Breast epithelium (tissue), 4 donors: ENCODE results near the gene TXNRD2. TPM values are rescaled to one million over a fixed set of nuclear protein-coding genes. Genes with fewer than 3 reads are reported as not detected.

Experiments used
- DNase-seq, 2 donors: peaks; one replicate each; pipeline ENCODE4 v3.0.0-alpha.2; 2019; ENCODE audit warnings: low spot score in 2 of 2
- H3K27ac ChIP-seq, 2 donors: fragments of 200-600 bp; sonication (generic) in 1 of 2; one replicate each; pipeline ENCODE4 v1.5.1; 2016 to 2019; ENCODE audit warnings: mild to moderate bottlenecking in 1 of 2
- H3K27me3 ChIP-seq, 2 donors: fragments of 200-600 bp; sonication (generic) in 1 of 2; one replicate each; pipeline versions ENCODE4 v1.5.1 to v1.6.0; 2017 to 2019; ENCODE audit warnings: control low read depth in 1 of 2, mild to moderate bottlenecking in 1 of 2
- H3K36me3 ChIP-seq: fragments of 200-600 bp; one replicate; pipeline ENCODE4 v1.5.1; 2019
- H3K4me1 ChIP-seq, 2 donors: fragments of 200-600 bp; sonication (generic); one replicate each; pipeline ENCODE4 v1.5.1; 2016 to 2019; ENCODE audit warnings: control low read depth in 1 of 2
- H3K4me3 ChIP-seq, 3 donors: fragments of 200-600 bp; sonication (generic); 1 replicate in 2 of 3; 2 replicates in 1 of 3; pipeline ENCODE4 v1.5.1; 2016 to 2019; ENCODE audit warnings: mild to moderate bottlenecking in 3 of 3, moderate library complexity in 2 of 3
- H3K9me3 ChIP-seq, 2 donors: fragments of 200-600 bp; sonication (generic) in 1 of 2; one replicate each; pipeline ENCODE4 v1.5.1; 2016 to 2019; ENCODE audit warnings: control low read depth in 1 of 2
- POLR2A ChIP-seq: fragments of 450-650 bp; IDR thresholded peaks from one replicate; pipeline ENCODE4 v1.6.1; 2016; ENCODE audit warnings: antibody characterized with exemption, mild to moderate bottlenecking, moderate library complexity
- POLR2AphosphoS5 ChIP-seq, 3 donors: sonication (generic); formaldehyde crosslinking; IDR thresholded peaks; one replicate each; pipeline ENCODE4 v1.6.1; 2017; ENCODE audit warnings: antibody characterized with exemption in 3 of 3
- intact Hi-C: fragments of 100-400 bp; cut with DNase I; formaldehyde crosslinking; loops from one replicate; pipeline ENCODE4 v1.15.1; 2023; ENCODE audit warnings: low total_unique reads
- total RNA-seq, 3 donors: library from RNA; depleted of rRNA; stranded (reverse); fragments of >200 nt; gene quantifications; one replicate each; pipeline ENCODE4 v1.1.0, GENCODE V29; 2016
- TF ChIP-seq, protein P1 (sequence below), 3 donors: fragments of 450-650 bp; IDR thresholded peaks; one replicate each; pipeline ENCODE4 v1.5.1; 2016 to 2017; ENCODE audit warnings: antibody characterized with exemption in 3 of 3, mild to moderate bottlenecking in 3 of 3, moderate library complexity in 3 of 3

The TXNRD2 gene
- total RNA-seq, 3 donors from 2014 or later, result 13.8 to 22.8 (median 20.6) TPM

GRCh38 chr22:19932367-19933206 lies 9.0 kb downstream of the TXNRD2 start:
- Histone ChIP-seq H3K9me3 (no peaks in the 10 kb centered on the region), H3K4me3 (no peak overlapping the region), H3K4me1 (no peaks in the 10 kb centered on the region), H3K27ac (no peak overlapping the region), H3K36me3 (no peaks in the 10 kb centered on the region), H3K27me3 (no peaks in the 10 kb centered on the region)
- no peak for TF ChIP-seq POLR2AphosphoS5 (IDR thresholded peaks at IDR 0.05)
- TF ChIP-seq POLR2A, result no peak
- TF ChIP-seq, protein P1, sequence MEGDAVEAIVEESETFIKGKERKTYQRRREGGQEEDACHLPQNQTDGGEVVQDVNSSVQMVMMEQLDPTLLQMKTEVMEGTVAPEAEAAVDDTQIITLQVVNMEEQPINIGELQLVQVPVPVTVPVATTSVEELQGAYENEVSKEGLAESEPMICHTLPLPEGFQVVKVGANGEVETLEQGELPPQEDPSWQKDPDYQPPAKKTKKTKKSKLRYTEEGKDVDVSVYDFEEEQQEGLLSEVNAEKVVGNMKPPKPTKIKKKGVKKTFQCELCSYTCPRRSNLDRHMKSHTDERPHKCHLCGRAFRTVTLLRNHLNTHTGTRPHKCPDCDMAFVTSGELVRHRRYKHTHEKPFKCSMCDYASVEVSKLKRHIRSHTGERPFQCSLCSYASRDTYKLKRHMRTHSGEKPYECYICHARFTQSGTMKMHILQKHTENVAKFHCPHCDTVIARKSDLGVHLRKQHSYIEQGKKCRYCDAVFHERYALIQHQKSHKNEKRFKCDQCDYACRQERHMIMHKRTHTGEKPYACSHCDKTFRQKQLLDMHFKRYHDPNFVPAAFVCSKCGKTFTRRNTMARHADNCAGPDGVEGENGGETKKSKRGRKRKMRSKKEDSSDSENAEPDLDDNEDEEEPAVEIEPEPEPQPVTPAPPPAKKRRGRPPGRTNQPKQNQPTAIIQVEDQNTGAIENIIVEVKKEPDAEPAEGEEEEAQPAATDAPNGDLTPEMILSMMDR (IDR thresholded peaks at IDR 0.05), result no peak
- no peak for DNase-seq
- intact Hi-C loops, result loop anchor here (1.0 kb wide), 1 partner anchor 36 kb away; no protein-coding TSS in a partner anchor

DNA sequence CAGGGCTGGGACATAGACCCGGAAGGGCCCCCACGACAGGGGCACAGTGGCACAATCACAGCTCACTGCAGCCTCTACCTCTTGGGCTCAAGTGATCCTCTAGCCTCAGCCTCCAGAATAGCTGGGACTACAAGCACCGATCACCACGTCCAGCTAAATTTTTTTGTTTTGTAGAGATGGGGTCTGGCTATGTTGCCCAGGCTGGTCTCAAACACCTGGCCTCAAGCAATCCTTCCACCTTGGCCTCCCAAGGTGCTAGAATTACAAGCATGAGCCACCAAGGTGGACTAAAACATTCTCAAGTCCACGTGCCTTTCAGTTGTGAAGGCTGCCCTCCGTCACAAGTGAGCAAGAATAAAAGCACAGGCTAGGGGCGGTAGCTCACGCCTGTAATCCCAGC lies 10.1 kb downstream of the TXNRD2 start:
- Histone ChIP-seq H3K4me1 (no peaks in the 10 kb centered on the region), H3K27ac (no peak overlapping the region), H3K27me3 (no peaks in the 10 kb centered on the region), H3K9me3 (no peaks in the 10 kb centered on the region), H3K4me3 (no peak overlapping the region), H3K36me3 (no peaks in the 10 kb centered on the region)
- intact Hi-C loops, result loop anchor here (2.0 kb wide), 1 partner anchor 71 kb away; no protein-coding TSS in a partner anchor
- DNase-seq, result no peak
- TF ChIP-seq POLR2AphosphoS5 (IDR thresholded peaks at IDR 0.05), result no peak
- no peak for TF ChIP-seq POLR2A
- TF ChIP-seq, protein P1 (IDR thresholded peaks at IDR 0.05), result no peak

- TF ChIP-seq POLR2A (no peak), POLR2AphosphoS5 (IDR thresholded peaks at IDR 0.05) (no peak)
- TF ChIP-seq, protein P1 (IDR thresholded peaks at IDR 0.05), result no peak
- H3K27me3 ChIP-seq, result no peaks in the 10 kb centered on the region
- no peaks in the 10 kb centered on the region for H3K36me3 ChIP-seq
- intact Hi-C loops, result loop anchor here (2.0 kb wide), 1 partner anchor 70 kb away; no protein-coding TSS in a partner anchor
- H3K4me1 ChIP-seq, result no peaks in the 10 kb centered on the region
- no peak overlapping the region for H3K4me3 ChIP-seq
- DNase-seq, result no peak
- H3K27ac ChIP-seq, result no peak overlapping the region
- H3K9me3 ChIP-seq, result no peaks in the 10 kb centered on the region
These were observed 10.8 kb downstream of the TXNRD2 start for GRCh38 chr22:19930551-19931486.

- TF ChIP-seq, protein P1 (IDR thresholded peaks at IDR 0.05), result no peak
- TF ChIP-seq POLR2A, result no peak
- TF ChIP-seq POLR2AphosphoS5 (IDR thresholded peaks at IDR 0.05), result no peak
- H3K9me3 ChIP-seq, result no peaks in the 10 kb centered on the region
These were observed 11.8 kb downstream of the TXNRD2 start for GRCh38 chr22:19929586-19930550.

More at GRCh38 chr22:19929586-19930550, 11.8 kb downstream of the TXNRD2 start:
- H3K27ac ChIP-seq, result no peak overlapping the region
- H3K36me3 ChIP-seq, result no peaks in the 10 kb centered on the region
- intact Hi-C loops, result loop anchor here (2.0 kb wide), 1 partner anchor 69 kb away; no protein-coding TSS in a partner anchor
- no peaks in the 10 kb centered on the region for H3K4me1 ChIP-seq
- no peaks in the 10 kb centered on the region for H3K27me3 ChIP-seq
- no peak for DNase-seq
- H3K4me3 ChIP-seq, result no peak overlapping the region
